ENCODE data around the gene RDH16.
"Not testable (repeated sequence)": the region's sequence is repeated elsewhere in the genome, so short reads cannot be mapped to it uniquely, and the experiment has no call there.

- TF ChIP-seq, protein P1, sequence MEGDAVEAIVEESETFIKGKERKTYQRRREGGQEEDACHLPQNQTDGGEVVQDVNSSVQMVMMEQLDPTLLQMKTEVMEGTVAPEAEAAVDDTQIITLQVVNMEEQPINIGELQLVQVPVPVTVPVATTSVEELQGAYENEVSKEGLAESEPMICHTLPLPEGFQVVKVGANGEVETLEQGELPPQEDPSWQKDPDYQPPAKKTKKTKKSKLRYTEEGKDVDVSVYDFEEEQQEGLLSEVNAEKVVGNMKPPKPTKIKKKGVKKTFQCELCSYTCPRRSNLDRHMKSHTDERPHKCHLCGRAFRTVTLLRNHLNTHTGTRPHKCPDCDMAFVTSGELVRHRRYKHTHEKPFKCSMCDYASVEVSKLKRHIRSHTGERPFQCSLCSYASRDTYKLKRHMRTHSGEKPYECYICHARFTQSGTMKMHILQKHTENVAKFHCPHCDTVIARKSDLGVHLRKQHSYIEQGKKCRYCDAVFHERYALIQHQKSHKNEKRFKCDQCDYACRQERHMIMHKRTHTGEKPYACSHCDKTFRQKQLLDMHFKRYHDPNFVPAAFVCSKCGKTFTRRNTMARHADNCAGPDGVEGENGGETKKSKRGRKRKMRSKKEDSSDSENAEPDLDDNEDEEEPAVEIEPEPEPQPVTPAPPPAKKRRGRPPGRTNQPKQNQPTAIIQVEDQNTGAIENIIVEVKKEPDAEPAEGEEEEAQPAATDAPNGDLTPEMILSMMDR (IDR thresholded peaks at IDR 0.05; ENCODE audit: low read depth, low read length, poor library complexity, severe bottlenecking) = not testable (repeated sequence)
- TF ChIP-seq EZH2phosphoT487 (IDR thresholded peaks at IDR 0.05; ENCODE audit: borderline replicate concordance, low read length) = not testable (repeated sequence)
Measured at GRCh38 chr12:56985714-56986113, 28.3 kb upstream of the RDH16 start.
